ENCODE results near the gene KDM2A. TPM values are rescaled to one million over a fixed set of nuclear protein-coding genes. Genes with fewer than 3 reads are reported as not detected.

The KDM2A gene
- total and polyA plus RNA-seq, 2 of the 13 experiments (the other 11 are each of a cell fraction or from before 2014, with no cell fraction given): 31.3 to 31.4 TPM

GRCh38 chr11:67288452-67289225 lies 169.6 kb downstream of the KDM2A start (continued):
- TF ChIP-seq, protein P1, sequence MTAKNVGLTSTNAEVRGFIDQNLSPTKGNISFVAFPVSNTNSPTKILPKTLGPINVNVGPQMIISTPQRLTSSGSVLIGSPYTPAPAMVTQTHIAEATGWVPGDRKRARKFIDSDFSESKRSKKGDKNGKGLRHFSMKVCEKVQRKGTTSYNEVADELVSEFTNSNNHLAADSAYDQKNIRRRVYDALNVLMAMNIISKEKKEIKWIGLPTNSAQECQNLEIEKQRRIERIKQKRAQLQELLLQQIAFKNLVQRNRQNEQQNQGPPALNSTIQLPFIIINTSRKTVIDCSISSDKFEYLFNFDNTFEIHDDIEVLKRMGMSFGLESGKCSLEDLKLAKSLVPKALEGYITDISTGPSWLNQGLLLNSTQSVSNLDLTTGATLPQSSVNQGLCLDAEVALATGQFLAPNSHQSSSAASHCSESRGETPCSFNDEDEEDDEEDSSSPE (CRISPR knock-in tag; IDR thresholded peaks at IDR 0.05): peak; percentile 43
- TF ChIP-seq ZNF274 (CRISPR knock-in tag; IDR thresholded peaks at IDR 0.05): 0 out of 2 replicates have a peak, but pooled peaks have one; percentile 88
- TF ChIP-seq, protein P2, sequence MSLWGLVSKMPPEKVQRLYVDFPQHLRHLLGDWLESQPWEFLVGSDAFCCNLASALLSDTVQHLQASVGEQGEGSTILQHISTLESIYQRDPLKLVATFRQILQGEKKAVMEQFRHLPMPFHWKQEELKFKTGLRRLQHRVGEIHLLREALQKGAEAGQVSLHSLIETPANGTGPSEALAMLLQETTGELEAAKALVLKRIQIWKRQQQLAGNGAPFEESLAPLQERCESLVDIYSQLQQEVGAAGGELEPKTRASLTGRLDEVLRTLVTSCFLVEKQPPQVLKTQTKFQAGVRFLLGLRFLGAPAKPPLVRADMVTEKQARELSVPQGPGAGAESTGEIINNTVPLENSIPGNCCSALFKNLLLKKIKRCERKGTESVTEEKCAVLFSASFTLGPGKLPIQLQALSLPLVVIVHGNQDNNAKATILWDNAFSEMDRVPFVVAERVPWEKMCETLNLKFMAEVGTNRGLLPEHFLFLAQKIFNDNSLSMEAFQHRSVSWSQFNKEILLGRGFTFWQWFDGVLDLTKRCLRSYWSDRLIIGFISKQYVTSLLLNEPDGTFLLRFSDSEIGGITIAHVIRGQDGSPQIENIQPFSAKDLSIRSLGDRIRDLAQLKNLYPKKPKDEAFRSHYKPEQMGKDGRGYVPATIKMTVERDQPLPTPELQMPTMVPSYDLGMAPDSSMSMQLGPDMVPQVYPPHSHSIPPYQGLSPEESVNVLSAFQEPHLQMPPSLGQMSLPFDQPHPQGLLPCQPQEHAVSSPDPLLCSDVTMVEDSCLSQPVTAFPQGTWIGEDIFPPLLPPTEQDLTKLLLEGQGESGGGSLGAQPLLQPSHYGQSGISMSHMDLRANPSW (CRISPR knock-in tag; IDR thresholded peaks at IDR 0.05; ENCODE audit: borderline replicate concordance): no peak; the same call in none of the 2 replicates
- TF ChIP-seq, protein P3, sequence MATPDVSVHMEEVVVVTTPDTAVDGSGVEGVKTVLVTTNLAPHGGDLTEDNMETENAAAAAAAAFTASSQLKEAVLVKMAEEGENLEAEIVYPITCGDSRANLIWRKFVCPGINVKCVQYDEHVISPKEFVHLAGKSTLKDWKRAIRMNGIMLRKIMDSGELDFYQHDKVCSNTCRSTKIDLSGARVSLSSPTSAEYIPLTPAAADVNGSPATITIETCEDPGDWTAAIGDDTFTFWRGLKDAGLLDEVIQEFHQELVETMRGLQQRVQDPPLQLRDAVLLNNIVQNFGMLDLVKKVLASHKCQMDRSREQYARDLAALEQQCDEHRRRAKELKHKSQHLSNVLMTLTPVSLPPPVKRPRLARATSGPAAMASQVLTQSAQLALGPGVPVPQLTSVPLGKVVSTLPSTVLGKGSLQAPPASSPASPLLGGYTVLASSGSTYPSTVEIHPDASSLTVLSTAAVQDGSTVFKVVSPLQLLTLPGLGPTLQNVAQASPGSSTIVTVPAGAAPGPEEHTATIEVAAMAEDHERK (CRISPR knock-in tag; IDR thresholded peaks at IDR 0.05; ENCODE audit: low read depth): no peak
- no peak; the same call in 1 of the 2 replicates for TF ChIP-seq ZSCAN21 (CRISPR knock-in tag; IDR thresholded peaks at IDR 0.05; ENCODE audit: borderline replicate concordance)
- TF ChIP-seq RNF2 (conservative IDR thresholded peaks at IDR 0.05; ENCODE audit: low read depth): no peak; the same call in none of the 2 replicates
- TF ChIP-seq ZNF749 (CRISPR knock-in tag; IDR thresholded peaks at IDR 0.05; ENCODE audit: borderline replicate concordance): peak; percentile 67
- peak; percentile 84; the same call in 1 of the 2 replicates for TF ChIP-seq NCOA1 (CRISPR knock-in tag; IDR thresholded peaks at IDR 0.05)
- TF ChIP-seq GRHL1 (CRISPR knock-in tag; conservative IDR thresholded peaks at IDR 0.05): no peak
- no peak for TF ChIP-seq ZBTB40 (IDR thresholded peaks at IDR 0.05)
- TF ChIP-seq ZBTB40 (CRISPR knock-in tag; IDR thresholded peaks at IDR 0.05): peak; percentile 42; the same call in 1 of the 2 replicates
